H1 (cell line): Measurements from ENCODE around the gene FAM162A. TPM values are rescaled to one million over a fixed set of nuclear protein-coding genes. Genes with fewer than 3 reads are reported as not detected.

Experiments used
- ATF3 ChIP-seq: IDR thresholded peaks from 2 replicates; pipeline ENCODE4 v1.6.1; 2011; ENCODE audit warnings: low read depth, mild to moderate bottlenecking, low read length; ENCODE audit not compliant: insufficient read depth
- CHD7 ChIP-seq: fragments of 300-600 bp; sonication (generic); IDR thresholded peaks from 2 replicates; pipeline ENCODE4 v1.7.1; 2012; ENCODE audit warnings: low read length, moderate library complexity, mild to moderate bottlenecking, inconsistent platforms; ENCODE audit not compliant: insufficient replicate concordance
- EZH2 ChIP-seq: fragments of 200-600 bp; sonication (generic); IDR thresholded peaks from 2 replicates; pipeline ENCODE4 v1.7.1; 2012; ENCODE audit warnings: low read depth, mild to moderate bottlenecking, moderate library complexity, low read length, inconsistent platforms; ENCODE audit not compliant: severe bottlenecking
- KDM1A ChIP-seq: fragments of 200-600, 300-600 bp; sonication (generic); IDR thresholded peaks from 2 replicates; pipeline ENCODE4 v1.7.1; 2016; ENCODE audit warnings: mild to moderate bottlenecking, low read length, borderline replicate concordance
- TAF7 ChIP-seq: optimal IDR thresholded peaks from 2 replicates; pipeline ENCODE3; 2011; ENCODE audit warnings: low read depth, mild to moderate bottlenecking, inconsistent platforms, low read length, moderate library complexity, borderline replicate concordance
- TBP ChIP-seq: IDR thresholded peaks from 2 replicates; pipeline ENCODE4 v1.6.1; 2011; ENCODE audit warnings: low read depth, low read length, improper control_type of control experiment
- polyA plus RNA-seq, 7 experiments: library from polyadenylated mRNA; depleted of rRNA in 3 of 7; stranded (reverse) in 5 of 7; unstranded in 2 of 7; fragments of >200 nt in 5 of 7; fragments of 200-250 nt in 2 of 7; gene quantifications; 1 replicate in 5 of 7; 2 replicates in 1 of 7; 4 replicates in 1 of 7; pipeline versions ENCODE4 v1.2.1 to v1.2.3, GENCODE V29; 2011 to 2013; ENCODE audit warnings: missing spikeins in 2 of 7, mixed read lengths in 2 of 7
- total RNA-seq: library from RNA; stranded (reverse); fragmentation: NEBNext Ultra II Directional; extraction: Animal tissue kit (Norgen Biotek cat#: 25700); gene quantifications from 2 replicates; pipeline ENCODE4 v1.2.1, GENCODE V29; 2021

FAM162A gene
- total and polyA plus RNA-seq, 2 of the 8 experiments (the other 6 are each of a cell fraction or from before 2014, with no cell fraction given): 38.2 to 59.7 TPM

GRCh38 chr3:122443090-122443489 is 59.1 kb downstream of the FAM162A start (continued):
- no peak for TF ChIP-seq CHD7
- no peak for TF ChIP-seq TAF7
- no peak for TF ChIP-seq EZH2
- no peak for TF ChIP-seq TBP
- TF ChIP-seq ATF3: no peak
- TF ChIP-seq KDM1A: no peak
